WTC11 (cell line): ENCODE measurements around the gene FTH1.

Experiments used
- ATF1 ChIP-seq: sonication (generic); formaldehyde crosslinking; IDR thresholded peaks from 2 replicates; pipeline ENCODE4 v1.8.1; 2023; ENCODE audit warnings: mild to moderate bottlenecking, moderate library complexity, missing genetic modification reagents
- CREB1 ChIP-seq: sonication (generic); formaldehyde crosslinking; IDR thresholded peaks from 2 replicates; pipeline ENCODE4 v1.8.0; 2023; ENCODE audit warnings: mild to moderate bottlenecking, missing genetic modification reagents
- CTCF ChIP-seq: fragments of 200-600 bp; IDR thresholded peaks from 2 replicates; pipeline ENCODE4 v1.8.0; 2022; ENCODE audit warnings: antibody characterized with exemption
- NFYB ChIP-seq: sonication (generic); formaldehyde crosslinking; conservative IDR thresholded peaks from 2 replicates; pipeline ENCODE4 v1.8.0; 2022; ENCODE audit warnings: low read depth, missing genetic modification reagents
- OVOL2 ChIP-seq: fragments of 250-450 bp; sonication (Bioruptor Pico); IDR thresholded peaks from 2 replicates; pipeline ENCODE4 v1.9.0; 2021; ENCODE audit warnings: mild to moderate bottlenecking, borderline replicate concordance
- SP1 ChIP-seq: sonication (generic); formaldehyde crosslinking; conservative IDR thresholded peaks from 2 replicates; pipeline ENCODE4 v1.8.1; 2022; ENCODE audit warnings: missing genetic modification reagents
- TCF7 ChIP-seq: sonication (generic); formaldehyde crosslinking; IDR thresholded peaks from 2 replicates; pipeline ENCODE4 v1.8.0; 2022; ENCODE audit warnings: mild to moderate bottlenecking, low read depth, missing genetic modification reagents, moderate library complexity
- TEAD4 ChIP-seq: sonication (generic); formaldehyde crosslinking; IDR thresholded peaks from 2 replicates; pipeline ENCODE4 v1.8.0; 2022; ENCODE audit warnings: mild to moderate bottlenecking, missing genetic modification reagents
- TP53 ChIP-seq: sonication (generic); formaldehyde crosslinking; IDR thresholded peaks from 2 replicates; pipeline ENCODE4 v1.8.1; 2023; ENCODE audit warnings: mild to moderate bottlenecking, missing genetic modification reagents
- ZMAT4 ChIP-seq: fragments of 250-450 bp; sonication (Bioruptor Pico); IDR thresholded peaks from 2 replicates; pipeline ENCODE4 v1.9.0; 2021; ENCODE audit warnings: mild to moderate bottlenecking
- ZNF121 ChIP-seq: sonication (generic); formaldehyde crosslinking; IDR thresholded peaks from 2 replicates; pipeline ENCODE4 v1.8.0; 2023; ENCODE audit warnings: missing genetic modification reagents
- ZNF232 ChIP-seq: sonication (generic); formaldehyde crosslinking; IDR thresholded peaks from 2 replicates; pipeline ENCODE4 v1.8.0; 2022; ENCODE audit warnings: mild to moderate bottlenecking, missing genetic modification reagents
- TF ChIP-seq, protein P1 (sequence below): sonication (generic); formaldehyde crosslinking; IDR thresholded peaks from 2 replicates; pipeline ENCODE4 v1.8.0; 2023; ENCODE audit warnings: missing genetic modification reagents
- TF ChIP-seq, protein P2 (sequence below): sonication (generic); formaldehyde crosslinking; IDR thresholded peaks from 2 replicates; pipeline ENCODE4 v1.8.0; 2022; ENCODE audit warnings: mild to moderate bottlenecking, missing genetic modification reagents

DNA sequence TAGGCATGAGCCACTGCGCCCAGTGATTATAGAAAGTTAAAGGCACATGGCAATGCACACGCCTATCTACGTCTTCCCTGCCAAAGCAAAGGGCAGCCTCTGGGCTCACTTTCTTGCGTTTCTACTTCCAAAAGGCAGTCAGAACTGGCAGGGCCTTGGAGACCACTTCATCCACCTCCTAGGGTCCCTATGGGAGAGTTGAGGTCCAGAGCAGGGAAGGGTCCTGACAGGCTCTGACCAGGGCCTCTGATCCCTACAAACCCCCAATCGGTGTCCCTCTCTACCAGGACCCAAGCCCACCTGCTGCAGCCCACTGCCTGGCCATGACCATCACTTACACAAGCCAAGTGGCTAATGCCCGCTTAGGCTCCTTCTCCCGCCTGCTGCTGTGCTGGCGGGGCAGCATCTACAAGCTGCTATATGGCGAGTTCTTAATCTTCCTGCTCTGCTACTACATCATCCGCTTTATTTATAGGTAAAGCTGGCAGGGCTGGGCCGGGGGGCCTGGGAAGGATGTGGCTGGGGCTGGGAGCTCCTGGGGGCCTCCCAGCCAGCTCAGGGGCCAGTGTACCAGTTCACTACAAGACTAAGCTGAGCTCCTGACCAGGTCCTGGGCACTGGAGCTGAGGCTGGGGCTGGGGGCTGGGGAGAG, 15.8 kb downstream of the FTH1 start:
- TF ChIP-seq CTCF: no peak
- TF ChIP-seq, protein P1, sequence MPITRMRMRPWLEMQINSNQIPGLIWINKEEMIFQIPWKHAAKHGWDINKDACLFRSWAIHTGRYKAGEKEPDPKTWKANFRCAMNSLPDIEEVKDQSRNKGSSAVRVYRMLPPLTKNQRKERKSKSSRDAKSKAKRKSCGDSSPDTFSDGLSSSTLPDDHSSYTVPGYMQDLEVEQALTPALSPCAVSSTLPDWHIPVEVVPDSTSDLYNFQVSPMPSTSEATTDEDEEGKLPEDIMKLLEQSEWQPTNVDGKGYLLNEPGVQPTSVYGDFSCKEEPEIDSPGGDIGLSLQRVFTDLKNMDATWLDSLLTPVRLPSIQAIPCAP (CRISPR knock-in tag): no peak
- TF ChIP-seq, protein P2, sequence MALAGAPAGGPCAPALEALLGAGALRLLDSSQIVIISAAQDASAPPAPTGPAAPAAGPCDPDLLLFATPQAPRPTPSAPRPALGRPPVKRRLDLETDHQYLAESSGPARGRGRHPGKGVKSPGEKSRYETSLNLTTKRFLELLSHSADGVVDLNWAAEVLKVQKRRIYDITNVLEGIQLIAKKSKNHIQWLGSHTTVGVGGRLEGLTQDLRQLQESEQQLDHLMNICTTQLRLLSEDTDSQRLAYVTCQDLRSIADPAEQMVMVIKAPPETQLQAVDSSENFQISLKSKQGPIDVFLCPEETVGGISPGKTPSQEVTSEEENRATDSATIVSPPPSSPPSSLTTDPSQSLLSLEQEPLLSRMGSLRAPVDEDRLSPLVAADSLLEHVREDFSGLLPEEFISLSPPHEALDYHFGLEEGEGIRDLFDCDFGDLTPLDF (CRISPR knock-in tag): no peak
- no peak for TF ChIP-seq OVOL2 (CRISPR knock-in tag)
- TF ChIP-seq ATF1 (CRISPR knock-in tag): no peak
- TF ChIP-seq ZNF121 (CRISPR knock-in tag): no peak
- no peak for TF ChIP-seq TP53 (CRISPR knock-in tag)
- TF ChIP-seq ZNF232 (CRISPR knock-in tag): no peak
- no peak for TF ChIP-seq SP1
- TF ChIP-seq ZMAT4 (CRISPR knock-in tag): no peak
- TF ChIP-seq NFYB (CRISPR knock-in tag): no peak
- TF ChIP-seq CREB1: no peak
- no peak for TF ChIP-seq TEAD4
- TF ChIP-seq TCF7 (CRISPR knock-in tag): no peak
